ENCODE measurements around the gene PDE9A. TPM values are rescaled to one million over a fixed set of nuclear protein-coding genes. Genes with fewer than 3 reads are reported as not detected.

The PDE9A gene
- total and polyA plus RNA-seq, 8 donors: 5.1 to 24.2 (median 21.9) TPM

DNA sequence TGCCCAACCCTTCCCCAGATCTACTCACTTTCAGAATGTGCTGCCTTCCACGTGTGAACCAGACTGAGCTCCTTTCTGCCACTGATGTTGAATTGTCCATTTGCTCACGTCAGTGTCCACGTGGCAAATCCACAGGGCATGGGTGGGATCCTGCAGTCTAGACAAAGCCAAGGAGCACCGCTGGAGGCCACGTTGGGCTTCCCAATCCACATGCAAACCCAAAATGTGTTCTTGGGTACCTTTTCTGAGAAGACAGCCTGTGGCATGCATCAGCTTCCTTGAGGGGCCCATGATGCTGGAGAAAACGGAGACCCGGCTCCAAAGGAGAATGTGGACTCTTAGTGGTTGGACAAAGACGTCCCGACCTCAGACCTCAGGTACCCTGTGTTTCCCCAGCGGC lies 87.6 kb downstream of the PDE9A start:
- no peak for ATAC-seq
- intact Hi-C loops (cut with DNase I): no loop called here

DNA sequence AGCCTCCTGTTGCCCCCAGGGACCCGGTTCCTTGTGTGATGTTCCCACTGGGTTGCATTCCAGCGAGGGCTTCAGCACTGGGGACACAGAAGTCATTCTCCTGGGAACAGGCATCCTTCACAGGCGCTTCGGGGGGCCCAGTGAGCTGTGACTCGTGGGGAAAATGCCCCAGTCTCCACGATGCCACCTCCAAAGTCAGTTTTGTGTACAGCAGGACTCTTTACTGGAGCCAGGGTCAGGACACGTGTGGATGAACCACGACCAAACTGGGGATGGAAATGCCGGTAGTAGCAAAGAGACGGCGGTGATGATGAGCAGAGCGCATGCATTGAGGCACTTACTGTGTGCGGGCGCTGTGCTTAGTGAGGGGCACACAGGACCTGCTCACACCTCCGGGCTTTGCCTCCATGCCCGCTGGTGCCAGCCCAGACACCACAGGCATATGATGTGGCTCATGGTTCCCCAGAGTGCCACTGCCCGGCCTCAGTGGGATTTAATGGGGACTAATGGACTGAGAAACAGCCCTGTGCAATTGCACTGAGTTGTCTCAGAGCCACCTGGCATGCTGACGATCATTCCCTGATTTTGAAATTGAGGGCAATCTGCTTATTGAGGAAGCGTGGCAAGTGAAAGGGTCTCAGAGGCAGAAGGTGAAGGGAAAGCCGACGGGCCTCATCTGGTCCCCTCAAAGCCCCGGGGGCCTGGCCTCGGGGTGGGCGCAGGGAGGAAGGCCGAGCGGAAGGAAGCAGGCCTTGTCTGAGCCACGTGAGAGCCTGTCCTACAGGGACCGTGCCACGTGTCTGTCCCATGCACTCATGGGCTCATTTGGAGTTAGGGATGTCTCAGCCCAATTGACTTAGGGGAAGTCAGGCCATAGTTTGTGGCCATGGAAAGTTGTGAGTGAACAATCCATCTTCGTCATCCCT lies 91.4 kb downstream of the PDE9A start:
- ATAC-seq (no peak), DNase-seq (peak in 2 of 4 donors; percentile 27 to 60)
- intact Hi-C loops (cut with DNase I): no loop called here
- H3K27me3 ChIP-seq: no peaks in the 10 kb centered on the region
- H3K4me1 ChIP-seq: peaks cover 0 to 22% of the 10 kb centered on the region in 2 donors
- no peak overlapping the region for H3K4me3 ChIP-seq
- no peak overlapping the region for H3K27ac ChIP-seq
- H3K36me3 ChIP-seq: no peaks in the 10 kb centered on the region
- no peaks in the 10 kb centered on the region for H3K9me3 ChIP-seq
- TF ChIP-seq CTCF (IDR thresholded peaks at IDR 0.05): no peak

More for the DNA sequence above, 87.6 kb downstream of the PDE9A start:
- Histone ChIP-seq H3K27ac (no peak overlapping the region), H3K36me3 (no peaks in the 10 kb centered on the region), H3K27me3 (no peaks in the 10 kb centered on the region), H3K4me1 (peaks cover 12 to 31% of the 10 kb centered on the region in 2 donors), H3K9me3 (no peaks in the 10 kb centered on the region), H3K4me3 (no peak overlapping the region)
- no peak for DNase-seq
- no peak for TF ChIP-seq CTCF (IDR thresholded peaks at IDR 0.05)

- intact Hi-C loops (cut with DNase I): no loop called here
- Histone ChIP-seq H3K27me3 (no peaks in the 10 kb centered on the region), H3K9me3 (no peaks in the 10 kb centered on the region), H3K4me1 (peaks cover 0 to 22% of the 10 kb centered on the region in 2 donors), H3K27ac (no peak overlapping the region), H3K4me3 (no peak overlapping the region), H3K36me3 (no peaks in the 10 kb centered on the region)
- no peak for ATAC-seq
- no peak for TF ChIP-seq CTCF (IDR thresholded peaks at IDR 0.05)
- DNase-seq: peak in 1 of 4 donors; percentile 62
These were observed 92.3 kb downstream of the PDE9A start for GRCh38 chr21:42745511-42746239.

DNA sequence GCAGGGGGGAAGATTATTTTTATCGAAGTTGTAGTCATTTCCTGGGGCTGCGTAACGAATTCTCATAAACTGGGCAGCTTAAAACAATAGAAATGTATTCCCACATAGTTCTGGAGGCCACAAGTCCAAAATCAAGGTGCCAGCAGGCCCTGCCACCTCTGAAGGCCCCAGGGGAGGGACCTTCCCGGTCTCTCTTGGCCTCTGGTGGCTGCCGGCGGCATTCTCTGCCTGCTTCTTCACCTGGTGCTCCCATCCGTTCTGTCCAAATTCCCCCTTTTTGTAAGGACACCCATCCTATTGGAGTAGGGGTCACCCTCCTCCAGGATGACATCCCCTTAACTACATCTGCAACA lies 92.8 kb downstream of the PDE9A start:
- no peaks in the 10 kb centered on the region for H3K36me3 ChIP-seq
- peak overlapping the region in 1 of 2 donors; percentile 86 for H3K27ac ChIP-seq
- H3K4me3 ChIP-seq: no peak overlapping the region
- DNase-seq (peak in 2 of 4 donors; percentile 27 to 39), ATAC-seq (no peak)
- H3K9me3 ChIP-seq: no peaks in the 10 kb centered on the region
- no peaks in the 10 kb centered on the region for H3K27me3 ChIP-seq
- intact Hi-C loops (cut with DNase I): no loop called here
- no peak for TF ChIP-seq CTCF (IDR thresholded peaks at IDR 0.05)
- H3K4me1 ChIP-seq: peaks cover 0 to 22% of the 10 kb centered on the region in 2 donors

Data from left lung (tissue), 10 donors.